ENCODE data around the gene VPS8.
"Not testable (repeated sequence)": the region's sequence is repeated elsewhere in the genome, so short reads cannot be mapped to it uniquely, and the experiment has no call there.

Gene VPS8

GRCh38 chr3:184885112-184885511 lies 73.1 kb downstream of the VPS8 start:
- no peak for DNase-seq (ENCODE audit: low spot score)
- TF ChIP-seq CTCF (IDR thresholded peaks at IDR 0.05; ENCODE audit: extremely low read depth, missing control alignments): no peak

GRCh38 chr3:184887574-184887973 lies 75.6 kb downstream of the VPS8 start:
- no peak for DNase-seq (ENCODE audit: low spot score)
- TF ChIP-seq CTCF (IDR thresholded peaks at IDR 0.05; ENCODE audit: extremely low read depth, missing control alignments): no peak

DNA sequence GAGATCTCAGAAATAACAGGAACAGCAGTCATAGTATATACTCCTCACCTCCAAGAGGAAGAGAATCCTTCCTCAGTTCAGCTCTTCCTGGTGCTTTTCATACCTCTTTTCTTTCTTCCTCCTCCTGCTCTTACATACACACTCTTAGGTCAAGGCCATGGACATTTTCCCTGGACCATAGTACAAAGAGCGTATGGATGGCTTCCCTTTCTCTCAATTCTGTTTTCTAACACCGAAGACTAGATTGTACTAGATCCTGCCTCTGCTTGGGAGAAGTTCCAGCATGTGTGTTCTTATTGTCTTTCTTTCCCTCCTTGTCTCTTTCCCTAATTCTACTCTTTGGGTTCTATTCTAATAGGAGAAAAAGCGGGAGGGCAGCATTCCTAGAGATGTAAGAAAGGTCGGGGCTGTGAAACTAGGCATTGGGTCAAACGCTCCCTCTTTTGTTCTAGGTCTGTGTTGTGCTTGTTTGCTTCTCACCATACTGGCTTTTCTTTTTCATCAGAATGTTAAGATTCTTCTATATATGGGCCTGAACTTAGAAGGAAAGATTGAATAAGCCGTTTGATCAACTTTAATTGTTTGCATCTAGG lies 77.4 kb downstream of the VPS8 start:
- TF ChIP-seq CTCF (IDR thresholded peaks at IDR 0.05; ENCODE audit: extremely low read depth, missing control alignments): no peak
- no peak for DNase-seq (ENCODE audit: low spot score)

DNA sequence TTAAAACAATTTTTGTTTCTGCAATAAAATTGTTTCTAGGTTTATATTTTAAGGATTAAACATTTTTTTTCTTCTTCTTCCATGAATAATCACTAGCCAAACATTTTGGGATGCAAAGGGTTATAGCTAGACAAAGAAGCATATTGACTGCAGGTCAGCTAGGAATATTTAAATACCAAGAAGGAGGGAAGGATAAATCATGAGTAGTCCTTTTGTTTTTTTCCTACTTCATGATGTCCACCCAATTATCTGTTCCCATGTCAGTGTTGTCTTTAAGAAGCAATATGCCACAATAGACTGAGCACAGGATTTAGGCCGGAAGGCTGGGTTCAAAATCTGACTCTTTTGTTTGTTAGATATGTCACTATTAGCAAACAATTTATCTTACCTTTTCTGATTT lies 82.1 kb downstream of the VPS8 start:
- TF ChIP-seq CTCF (IDR thresholded peaks at IDR 0.05; ENCODE audit: extremely low read depth, missing control alignments): no peak
- DNase-seq (ENCODE audit: low spot score): no peak

GRCh38 chr3:184895350-184895749 lies 83.4 kb downstream of the VPS8 start:
- TF ChIP-seq CTCF (IDR thresholded peaks at IDR 0.05; ENCODE audit: extremely low read depth, missing control alignments): no peak
- no peak for DNase-seq (ENCODE audit: low spot score)

GRCh38 chr3:184896336-184896735 lies 84.4 kb downstream of the VPS8 start:
- DNase-seq (ENCODE audit: low spot score): no peak
- no peak for TF ChIP-seq CTCF (IDR thresholded peaks at IDR 0.05; ENCODE audit: extremely low read depth, missing control alignments)

DNA sequence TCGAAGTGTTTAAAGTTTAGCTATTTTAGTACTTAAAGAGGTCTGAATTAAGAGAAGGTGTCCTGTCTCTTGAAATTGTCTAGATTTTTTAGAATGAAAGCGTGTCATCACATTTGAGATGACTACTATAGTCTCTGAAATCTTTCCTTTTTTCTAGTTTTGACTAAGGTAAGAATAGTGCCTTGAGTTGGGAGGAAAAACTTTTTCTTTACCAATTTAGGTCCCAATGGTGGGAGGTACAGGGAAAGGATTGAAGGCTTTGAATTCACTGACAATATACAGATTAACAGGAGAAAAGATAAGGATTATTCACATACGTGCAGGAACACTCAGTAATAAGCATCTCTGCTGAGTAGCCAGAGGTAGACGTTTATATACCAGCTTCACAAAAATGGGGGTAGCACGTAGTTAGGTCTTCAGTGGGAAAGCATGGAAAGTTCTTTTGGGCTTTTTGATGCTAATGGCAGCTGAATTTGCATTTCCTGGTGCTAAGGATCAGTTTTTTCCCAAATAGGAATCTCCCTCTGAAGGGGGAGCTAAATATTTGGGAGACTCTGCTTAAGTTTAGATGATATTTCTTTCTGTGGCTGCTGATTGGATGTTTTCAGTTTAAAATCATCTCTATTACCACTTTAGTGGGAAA lies 88.1 kb downstream of the VPS8 start:
- DNase-seq (ENCODE audit: low spot score): no peak
- TF ChIP-seq CTCF (IDR thresholded peaks at IDR 0.05; ENCODE audit: extremely low read depth, missing control alignments): no peak

DNA sequence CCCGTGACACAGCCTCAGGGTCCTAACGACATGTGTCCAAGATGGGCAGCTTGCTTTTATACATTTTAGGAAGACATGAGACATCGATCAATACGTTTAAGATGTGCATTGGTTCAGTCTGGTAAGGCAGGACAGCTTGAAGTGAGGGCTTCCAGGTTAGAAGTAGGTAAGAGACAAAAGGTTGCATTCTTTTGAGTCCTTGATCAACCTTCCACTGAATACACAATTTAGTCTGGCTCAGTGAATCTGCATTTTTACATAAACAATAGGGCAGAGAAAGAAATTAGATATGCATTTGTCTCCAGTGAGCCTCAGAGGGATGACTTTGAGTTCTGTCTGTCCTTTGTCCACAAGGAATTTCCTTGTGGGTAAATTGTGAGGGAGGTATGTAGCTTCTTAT lies 95.1 kb downstream of the VPS8 start:
- DNase-seq (ENCODE audit: low spot score): not testable (repeated sequence)
